Kidney tubule cell (primary cell): ENCODE results near the gene TEX50.
"Not testable (repeated sequence)": the region's sequence is repeated elsewhere in the genome, so short reads cannot be mapped to it uniquely, and the experiment has no call there.

Source experiments
- DNase-seq: peaks from one replicate; pipeline ENCODE4 v3.0.0-alpha.2; 2018; ENCODE audit warnings: low spot score

The TEX50 gene

GRCh38 chr1:173635116-173635515 lies at the start of gene TEX50:
Gene TEX50 (plus strand): TSS chr1:173635338. CDS start chr1:173635522, 184 bp downstream.
- no peak for DNase-seq

GRCh38 chr1:173590557-173590956 lies 44.6 kb upstream of the TEX50 start:
- peak; percentile 17 for DNase-seq

GRCh38 chr1:173591138-173591537 lies 44.0 kb upstream of the TEX50 start:
- not testable (repeated sequence) for DNase-seq

GRCh38 chr1:173596097-173596825 lies 38.9 kb upstream of the TEX50 start:
- DNase-seq: no peak

- DNase-seq: no peak
These were observed 33.5 kb upstream of the TEX50 start for GRCh38 chr1:173601588-173601987.

- peak; percentile 44 for DNase-seq
These were observed 32.0 kb upstream of the TEX50 start, which contains the start of gene SLC9C2 for GRCh38 chr1:173603056-173603591. Gene SLC9C2 (minus strand): TSS chr1:173603072. CDS start chr1:173601776, 1,296 bp downstream.

GRCh38 chr1:173608503-173609216 lies 26.5 kb upstream of the TEX50 start:
- DNase-seq: no peak

- DNase-seq: not testable (repeated sequence)
These were observed 22.1 kb upstream of the TEX50 start for GRCh38 chr1:173613086-173613485.

- no peak for DNase-seq
These were observed 18.3 kb upstream of the TEX50 start for GRCh38 chr1:173616859-173617258.

- DNase-seq: no peak
These were observed 7.9 kb upstream of the TEX50 start for GRCh38 chr1:173627269-173627668.

- DNase-seq: no peak
These were observed 6.2 kb upstream of the TEX50 start for GRCh38 chr1:173628888-173629287.

- peak; percentile 48 for DNase-seq
These were observed 2.3 kb downstream of the TEX50 start for GRCh38 chr1:173637236-173638042.

GRCh38 chr1:173638043-173639021 lies 3.2 kb downstream of the TEX50 start:
- DNase-seq: no peak

GRCh38 chr1:173639102-173639501 lies 4.0 kb downstream of the TEX50 start:
- DNase-seq: no peak

GRCh38 chr1:173642450-173643139 lies 7.5 kb downstream of the TEX50 start:
- DNase-seq: peak; percentile 25

- DNase-seq: peak; percentile 23
These were observed 11.5 kb downstream of the TEX50 start for GRCh38 chr1:173646656-173647055.

- DNase-seq: no peak
These were observed 13.9 kb downstream of the TEX50 start for GRCh38 chr1:173648880-173649605.

GRCh38 chr1:173660306-173660705 lies 25.2 kb downstream of the TEX50 start:
- no peak for DNase-seq

- DNase-seq: no peak
These were observed 26.1 kb downstream of the TEX50 start for GRCh38 chr1:173661271-173661670.

GRCh38 chr1:173661763-173662162 lies 26.6 kb downstream of the TEX50 start:
- no peak for DNase-seq
